NCI-H2029 (cell line): ENCODE measurements around the gene GIT2.
"Not testable (repeated sequence)": the region's sequence is repeated elsewhere in the genome, so short reads cannot be mapped to it uniquely, and the experiment has no call there.

Source experiments
- DNase-seq: peaks from one replicate; lab custom pipeline; 2025; lab: John Stamatoyannopoulos, UW

The GIT2 gene

DNA sequence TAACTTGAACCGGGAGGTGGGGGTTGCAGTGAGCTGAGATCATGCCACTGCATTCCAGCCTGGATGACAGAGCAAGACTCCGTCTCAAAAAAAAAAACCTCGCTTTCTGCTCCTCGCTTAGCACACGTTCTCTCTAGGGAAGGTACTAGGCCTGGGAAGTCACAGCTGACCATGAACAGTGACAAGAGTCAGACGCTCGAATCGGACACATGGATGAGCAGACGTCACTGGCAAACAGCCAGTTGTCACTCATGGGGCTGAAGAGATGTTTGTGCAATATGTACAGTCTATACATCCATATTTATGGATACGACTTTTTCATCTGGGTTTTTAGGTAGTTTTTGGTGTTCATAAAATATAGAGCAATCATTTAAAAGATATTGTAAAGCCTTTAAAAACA, 76.7 kb downstream of the GIT2 start:
- no peak for DNase-seq

DNA sequence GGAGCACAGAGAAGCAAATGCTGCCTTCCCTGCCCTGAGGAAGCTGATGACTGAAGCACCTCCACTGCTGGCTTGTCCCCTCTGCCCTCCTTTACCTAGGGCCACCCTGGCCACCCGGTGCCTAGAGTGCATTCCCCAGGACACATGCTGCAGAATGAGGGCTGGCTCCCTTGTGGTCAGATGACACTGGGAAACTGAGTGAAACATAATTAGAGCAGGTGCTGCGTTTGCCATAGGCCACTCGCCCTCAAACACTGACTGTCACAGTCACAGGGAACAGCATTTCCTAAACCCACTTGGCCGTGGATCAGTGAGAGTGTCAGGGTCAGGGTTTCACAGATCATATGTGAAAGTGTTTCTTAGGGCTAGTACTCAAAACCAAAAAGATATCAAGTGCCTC, 80.1 kb downstream of the GIT2 start:
- DNase-seq = no peak

DNA sequence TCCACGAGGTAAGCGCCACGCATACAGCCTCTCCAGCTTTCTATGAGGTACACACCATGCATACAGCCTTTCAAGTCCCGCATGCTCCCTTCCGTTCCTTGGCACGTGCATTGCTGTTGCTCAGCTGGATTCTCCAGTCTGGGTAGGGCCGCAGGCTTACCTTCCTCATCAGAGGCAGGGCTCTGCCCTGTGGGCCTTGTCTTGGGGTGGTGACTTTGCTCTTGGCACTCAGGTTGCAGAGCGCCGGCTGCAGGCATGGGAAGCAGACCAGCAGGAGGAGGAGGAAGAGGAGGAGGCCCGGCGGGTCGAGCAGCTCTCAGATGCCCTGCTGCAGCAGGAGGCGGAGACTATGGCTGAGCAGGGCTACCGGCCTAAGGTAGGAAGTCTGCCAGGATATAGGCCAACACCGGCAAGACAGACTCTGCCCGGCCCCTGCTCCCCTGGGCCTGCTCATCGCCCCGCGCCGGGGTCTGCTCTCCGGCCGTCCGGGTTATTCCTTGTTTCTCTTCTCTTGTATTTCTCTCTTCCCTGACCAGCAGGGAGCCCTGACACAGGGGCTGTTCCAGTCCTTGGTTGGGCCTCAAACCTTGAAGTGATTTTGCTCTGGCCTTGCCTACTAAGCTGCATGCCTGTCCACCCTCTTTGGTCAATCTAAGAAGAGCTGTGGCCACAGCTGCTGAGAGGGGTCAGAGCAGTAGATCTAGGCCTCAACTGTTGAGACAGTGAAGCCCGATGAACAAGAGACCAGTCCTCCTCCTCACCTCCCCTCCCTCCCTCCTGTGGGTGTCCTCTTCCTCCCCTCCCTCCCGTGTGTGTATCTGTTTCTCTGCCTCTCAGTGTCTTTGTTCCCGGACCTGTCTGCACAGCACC, 80.8 kb downstream of the GIT2 start:
- no peak for DNase-seq

DNA sequence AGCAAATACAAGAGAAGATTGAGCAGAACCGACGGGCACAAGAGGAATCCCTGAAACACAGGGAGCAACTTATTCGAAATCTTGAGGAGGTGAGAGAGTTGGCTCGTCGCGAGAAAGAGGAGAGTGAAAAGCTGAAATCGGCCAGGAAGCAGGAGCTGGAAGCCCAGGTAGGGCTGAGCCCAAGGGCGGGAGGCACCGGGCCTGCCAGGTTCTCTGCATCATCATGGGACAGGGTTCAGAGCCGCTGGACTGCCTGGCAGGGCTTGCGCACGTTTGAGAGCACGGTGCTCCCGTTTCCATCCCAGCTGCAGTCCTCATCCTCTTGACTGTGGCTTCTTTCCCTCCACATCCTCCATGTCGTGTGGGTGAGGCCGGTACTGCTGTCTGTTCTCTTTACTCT, 81.7 kb downstream of the GIT2 start:
- DNase-seq = no peak

DNA sequence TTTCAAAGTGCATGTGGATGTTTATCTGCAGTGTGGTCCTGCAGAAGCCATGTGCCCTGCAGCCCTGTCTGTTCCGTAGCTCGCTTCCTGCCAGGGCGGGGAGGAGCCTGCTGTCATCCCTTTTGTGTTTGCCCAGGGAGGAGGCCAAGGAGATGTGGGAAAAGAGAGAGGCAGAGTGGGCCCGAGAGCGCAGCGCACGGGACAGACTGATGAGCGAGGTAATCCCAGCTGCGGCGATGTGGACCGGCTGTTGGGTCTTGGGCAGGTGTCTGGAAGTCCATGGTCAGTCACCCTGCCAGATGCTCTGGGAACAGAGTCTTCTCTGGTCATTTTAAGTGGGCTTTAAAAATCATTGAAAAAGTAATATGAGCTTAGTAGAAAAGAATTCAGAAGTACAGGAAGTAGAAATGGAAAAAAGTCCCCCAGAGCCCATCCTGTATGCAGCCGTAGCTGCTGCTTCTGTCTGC, 83.3 kb downstream of the GIT2 start:
- DNase-seq = no peak

DNA sequence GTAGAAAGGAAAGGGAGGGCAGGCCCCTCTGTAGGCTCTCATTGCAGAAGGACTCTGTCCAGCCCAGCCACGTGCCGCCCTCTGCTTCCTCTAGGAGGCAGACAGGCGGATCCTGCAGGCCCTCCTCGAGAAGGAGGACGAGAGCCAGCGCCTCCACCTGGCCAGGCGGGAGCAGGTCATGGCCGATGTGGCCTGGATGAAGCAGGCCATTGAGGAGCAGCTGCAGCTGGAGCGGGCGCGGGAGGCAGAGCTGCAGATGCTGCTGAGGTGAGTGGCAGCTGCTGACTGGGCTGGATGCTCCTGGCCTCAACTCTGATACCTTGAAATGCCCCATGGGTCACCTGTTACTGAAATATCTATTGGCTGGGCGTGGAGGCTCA, 85.2 kb downstream of the GIT2 start:
- DNase-seq = no peak

DNA sequence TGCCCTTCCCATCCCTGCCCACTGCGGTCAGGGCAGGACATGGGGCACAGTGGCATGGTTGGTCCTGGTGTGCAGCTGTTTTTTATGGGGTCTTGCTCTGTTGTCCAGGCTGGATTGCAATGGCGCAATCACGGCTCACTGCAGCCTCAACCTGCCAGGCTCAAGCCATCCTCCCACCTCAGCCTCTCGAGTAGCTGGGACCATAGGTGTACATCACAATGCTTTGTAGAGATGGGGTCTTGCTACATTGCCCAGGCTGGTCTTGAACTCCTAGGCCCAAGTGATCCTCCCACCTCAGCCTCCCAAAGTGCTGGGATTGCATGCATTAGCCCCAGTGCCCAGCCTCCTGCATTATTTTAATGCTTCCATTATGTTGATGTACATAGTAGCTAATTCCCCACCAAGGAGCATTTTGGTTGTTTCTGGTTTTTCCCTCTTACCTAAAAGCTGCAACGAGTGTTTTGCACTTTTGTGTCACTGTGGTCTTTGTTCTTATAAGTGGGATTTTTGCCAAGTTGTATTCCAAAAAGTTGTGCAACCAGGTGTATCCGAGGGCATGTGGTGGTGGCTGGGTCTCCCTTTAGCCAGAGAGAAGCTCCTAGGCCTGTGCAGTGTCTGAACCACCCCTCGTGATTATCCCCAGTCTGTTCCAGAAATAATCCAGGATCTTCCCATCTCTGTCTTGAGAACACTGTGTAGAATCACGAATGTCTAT, 85.8 kb downstream of the GIT2 start:
- no peak for DNase-seq

DNA sequence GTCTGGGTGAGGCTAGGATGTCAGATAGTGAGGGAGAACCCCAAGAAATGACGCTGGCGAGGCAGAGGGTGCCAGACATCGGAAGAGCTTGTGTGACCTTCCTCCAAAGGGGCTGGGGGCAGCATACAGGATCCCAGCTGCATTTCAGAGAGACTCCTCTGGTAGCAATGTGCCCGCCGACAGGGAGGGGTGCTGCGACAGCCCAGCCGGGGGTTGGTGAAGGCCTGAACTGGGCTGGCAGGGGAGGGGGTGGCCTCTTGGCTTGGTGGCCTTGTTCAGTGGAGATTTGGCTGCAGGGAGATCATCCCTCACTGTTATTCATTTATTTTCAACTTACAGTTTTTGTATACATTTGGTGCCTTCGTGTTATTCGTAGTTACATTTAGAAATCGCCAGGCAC, 90.9 kb downstream of the GIT2 start:
- no peak for DNase-seq

DNA sequence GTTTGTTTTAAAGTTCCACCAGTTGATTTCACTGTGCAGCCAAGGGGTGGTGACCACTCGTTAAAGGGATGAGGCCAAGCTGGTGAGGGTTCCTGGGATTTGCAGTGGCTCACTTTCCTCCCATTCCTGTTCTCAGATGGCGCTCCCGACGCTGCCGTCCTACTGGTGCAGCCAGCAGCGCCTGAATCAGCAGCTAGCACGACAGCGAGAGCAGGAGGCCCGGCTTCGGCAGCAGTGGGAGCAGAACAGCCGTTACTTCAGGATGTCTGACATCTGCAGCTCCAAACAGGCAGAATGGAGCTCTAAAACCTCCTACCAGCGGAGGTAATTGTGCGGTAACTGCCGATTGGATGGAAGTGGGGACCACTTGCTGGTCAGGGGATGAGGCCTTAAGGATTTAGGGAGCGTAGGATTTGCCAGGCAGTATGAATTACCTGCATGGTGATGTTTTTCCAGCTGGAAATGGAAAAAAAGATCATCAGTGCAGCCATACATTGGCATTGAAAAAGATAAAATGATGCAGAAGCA, 93.2 kb downstream of the GIT2 start:
- DNase-seq = no peak

DNA sequence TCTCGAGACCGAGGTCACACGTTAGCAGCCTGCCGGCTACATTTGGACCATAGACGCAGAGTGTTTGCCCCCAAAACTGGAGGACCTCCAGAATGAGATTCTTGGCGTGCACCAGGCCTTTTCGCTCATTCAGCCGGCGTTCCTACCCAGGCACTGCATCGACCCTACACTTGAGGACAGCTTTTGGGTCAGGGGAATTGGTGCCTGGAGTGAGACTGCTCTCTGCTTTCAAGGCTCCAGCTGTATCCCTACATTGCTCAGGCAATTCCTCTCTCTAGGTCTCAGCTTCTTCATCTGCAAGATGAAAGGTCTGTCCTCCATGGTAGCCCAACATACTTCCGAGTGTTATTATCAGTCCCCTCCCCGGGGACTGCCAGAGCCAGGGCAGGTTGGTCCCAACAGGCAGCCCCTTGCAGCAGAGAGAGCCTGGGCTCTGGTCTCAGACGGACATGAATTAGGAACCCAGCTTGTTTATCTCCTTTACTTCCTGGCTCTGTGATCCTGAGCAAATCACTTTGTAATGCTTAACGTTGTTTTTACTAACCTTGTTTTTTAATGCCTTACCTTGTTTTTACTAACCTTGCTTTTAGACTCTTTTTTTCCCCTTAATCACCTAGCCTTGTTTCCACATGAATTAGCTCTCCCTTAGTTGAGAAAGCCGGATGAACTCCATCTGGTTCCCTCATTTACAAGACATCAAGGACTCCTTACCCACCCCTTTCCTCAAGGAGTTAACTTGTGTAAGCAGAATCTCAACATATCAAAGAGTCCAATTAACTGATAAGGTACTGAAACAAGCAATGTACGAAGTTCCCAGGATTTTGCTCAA, 95.2 kb downstream of the GIT2 start:
- DNase-seq = no peak

DNA sequence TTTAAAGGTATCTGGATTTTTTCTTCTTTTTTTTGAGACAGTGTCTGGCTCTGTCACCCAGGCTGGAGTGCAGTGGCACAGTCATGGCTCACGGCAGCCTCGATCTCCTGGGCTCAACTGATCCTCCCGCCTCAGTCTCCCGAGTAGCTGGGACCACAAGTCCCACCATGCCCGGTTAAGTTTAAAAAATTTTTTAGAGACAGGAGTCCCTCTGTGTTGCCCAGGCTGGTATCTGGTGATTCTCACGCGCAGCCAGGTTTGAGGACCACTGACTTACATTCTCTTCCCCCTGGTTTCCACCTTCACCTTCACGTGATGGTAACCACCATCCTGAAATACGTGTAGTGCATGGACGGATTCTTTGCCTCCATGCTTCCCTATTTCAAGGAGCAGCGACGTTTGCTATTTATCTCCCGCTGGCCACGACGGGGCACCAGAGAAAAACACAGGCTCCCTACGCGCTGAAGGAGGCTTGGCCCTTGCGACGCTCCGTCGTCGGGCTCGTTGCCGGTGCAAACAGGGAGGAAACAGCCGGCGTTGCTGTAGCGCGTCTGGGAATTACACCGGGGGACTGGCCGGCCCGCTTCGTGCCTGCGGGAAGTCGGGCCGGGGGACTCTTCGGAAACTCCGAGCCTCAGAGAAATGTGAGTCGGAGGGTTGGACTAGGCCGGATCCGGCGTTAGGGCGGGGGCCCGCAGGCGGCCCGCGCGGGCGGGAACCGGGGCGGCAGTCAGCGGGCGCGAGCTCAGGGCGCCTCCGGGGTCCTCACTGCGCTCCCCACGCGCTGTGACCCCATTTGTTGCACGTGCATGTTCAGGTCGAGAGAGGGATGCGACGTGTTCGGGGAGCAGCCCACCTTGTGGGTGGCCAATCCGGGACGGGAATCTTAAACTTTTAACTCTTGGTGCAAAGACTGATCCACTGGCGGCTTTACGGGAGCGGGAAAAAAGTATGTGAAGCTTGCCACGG, 96.1 kb downstream of the GIT2 start, which contains the start of gene TCHP:
TCHP (plus strand) TSS at position 492 of the 969 bp plus-strand sequence. CDS start 2,753 bp downstream, outside the sequence.
- DNase-seq = peak; percentile 68

DNA sequence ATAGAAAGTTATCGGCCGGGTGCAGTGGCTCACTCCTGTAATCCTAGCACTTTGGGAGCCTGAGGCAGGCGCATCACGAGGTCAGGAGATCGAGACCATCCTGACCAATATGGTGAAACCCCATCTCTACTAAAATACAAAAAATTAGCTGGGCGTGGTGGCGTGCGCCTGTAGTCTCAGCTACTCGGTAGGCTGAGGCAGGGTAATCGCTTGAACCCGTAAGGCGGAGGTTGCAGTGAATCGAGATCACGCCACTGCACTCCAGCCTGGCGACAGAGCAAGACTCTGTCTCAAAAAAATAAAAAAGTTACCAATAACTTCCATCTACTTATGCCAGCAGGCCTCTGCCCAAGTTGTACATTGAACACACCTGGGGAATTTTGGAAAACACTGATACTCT, 96.8 kb downstream of the GIT2 start:
- not testable (repeated sequence) for DNase-seq

DNA sequence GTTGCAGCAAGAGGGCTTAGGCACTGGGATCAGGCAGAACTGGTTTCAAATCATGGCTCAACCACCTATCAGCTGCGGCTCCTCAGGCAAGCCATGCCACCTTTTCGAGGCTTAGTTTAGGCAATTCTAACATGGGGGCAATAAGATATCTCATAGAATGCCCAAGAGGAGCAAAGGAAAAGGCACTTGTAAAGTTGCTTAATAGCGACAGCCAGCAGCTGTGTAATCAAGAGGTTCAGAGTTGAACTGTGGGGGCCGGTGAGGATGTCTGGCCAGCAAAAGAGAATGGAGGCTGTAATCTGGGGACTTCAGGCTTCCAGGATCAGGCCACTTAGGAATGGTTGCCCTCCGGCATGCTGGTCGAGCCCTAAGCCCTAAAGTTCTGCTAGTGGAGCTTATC, 99.1 kb downstream of the GIT2 start:
- no peak for DNase-seq

DNA sequence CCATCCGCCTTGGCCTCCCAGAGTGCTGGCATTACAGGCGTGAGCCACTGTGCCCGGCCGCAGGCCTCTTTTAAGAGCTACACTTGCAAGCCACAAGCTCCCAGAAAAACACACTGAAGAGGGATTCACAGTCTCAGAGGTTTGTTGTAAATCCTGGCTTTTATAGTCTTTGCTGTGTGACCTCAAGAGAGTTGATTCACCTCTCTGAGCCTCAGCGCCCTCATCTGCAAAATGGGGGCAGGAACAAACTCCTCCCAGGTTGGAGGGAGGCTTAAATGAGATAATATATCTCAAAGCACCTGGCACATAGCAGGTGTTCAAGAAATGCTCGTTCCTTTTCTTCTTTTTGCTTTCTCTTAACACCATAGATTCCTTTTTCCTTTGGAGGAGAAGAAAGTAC, 100.0 kb downstream of the GIT2 start:
- DNase-seq = no peak

DNA sequence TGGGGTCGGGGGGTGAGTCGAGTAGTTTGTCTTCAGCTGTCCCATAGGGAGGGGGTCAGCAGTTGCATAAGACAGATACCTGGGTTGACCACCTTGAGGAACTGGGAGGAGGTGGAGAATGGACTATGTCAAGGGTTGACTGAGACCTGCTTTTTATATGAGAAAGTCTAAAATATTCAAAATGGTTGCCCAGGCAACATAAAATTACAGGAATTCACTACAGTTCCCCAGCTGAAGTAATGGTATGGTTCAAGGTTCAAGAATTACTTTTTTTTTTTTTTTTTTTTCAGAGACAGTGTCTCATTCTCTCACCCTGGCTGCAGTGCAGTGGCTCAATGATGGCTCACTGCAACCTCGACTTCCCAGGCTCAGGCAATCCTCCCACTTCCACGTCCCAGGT, 101.2 kb downstream of the GIT2 start:
- DNase-seq = no peak

DNA sequence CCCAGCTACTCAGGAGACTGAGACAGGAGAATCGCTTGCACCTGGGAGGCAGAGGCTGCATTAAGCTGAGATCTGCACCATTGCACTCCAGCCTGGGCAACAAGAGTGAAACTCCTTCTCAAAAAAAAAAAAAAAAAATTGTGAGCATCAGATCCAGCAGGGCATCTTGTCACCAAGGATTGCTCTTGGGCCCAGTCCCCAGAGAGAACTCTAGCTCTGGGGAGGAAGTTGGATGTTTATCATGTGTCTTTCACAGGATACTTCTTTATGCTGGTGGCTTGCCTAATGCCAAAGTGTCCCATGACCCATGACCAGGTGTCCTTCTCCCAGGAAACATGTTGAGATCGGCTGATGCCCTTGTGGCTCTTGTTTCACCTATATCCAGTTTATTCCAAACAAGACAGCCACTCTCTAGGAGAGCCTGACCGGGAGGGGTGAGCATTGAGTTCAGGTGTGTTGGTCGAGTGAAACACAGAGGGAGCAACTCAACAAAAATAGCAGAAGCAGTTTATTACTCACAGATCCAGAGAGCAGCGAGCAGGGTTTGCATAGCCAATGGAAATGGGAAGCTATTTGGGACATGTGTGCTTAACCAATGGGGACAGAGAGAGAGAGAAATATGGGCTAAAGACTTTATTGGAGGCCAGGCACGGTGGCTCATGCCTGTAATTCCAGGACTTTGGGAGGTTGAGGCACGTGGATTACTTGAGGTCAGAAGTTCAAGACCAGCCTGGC, 102.7 kb downstream of the GIT2 start:
- DNase-seq = no peak

DNA sequence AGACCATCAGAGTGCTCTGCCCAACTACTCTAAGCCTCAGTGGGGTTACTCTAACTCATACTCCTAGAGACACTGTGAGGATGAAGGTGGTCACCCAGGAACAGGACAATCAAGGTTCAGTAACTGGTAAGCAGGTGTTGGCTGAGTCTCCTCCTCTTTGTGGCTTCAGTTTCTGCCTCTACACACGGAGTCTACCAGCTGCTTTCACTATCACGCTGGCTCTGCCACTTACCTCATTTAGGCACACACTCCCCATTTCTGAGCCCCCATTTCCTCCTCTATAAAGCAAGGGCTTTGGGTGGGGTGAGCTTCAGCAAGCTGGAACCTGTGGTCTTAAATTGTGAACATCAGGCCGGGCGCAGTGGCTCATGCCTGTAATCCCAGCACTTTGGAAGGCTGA, 103.4 kb downstream of the GIT2 start:
- DNase-seq = no peak

DNA sequence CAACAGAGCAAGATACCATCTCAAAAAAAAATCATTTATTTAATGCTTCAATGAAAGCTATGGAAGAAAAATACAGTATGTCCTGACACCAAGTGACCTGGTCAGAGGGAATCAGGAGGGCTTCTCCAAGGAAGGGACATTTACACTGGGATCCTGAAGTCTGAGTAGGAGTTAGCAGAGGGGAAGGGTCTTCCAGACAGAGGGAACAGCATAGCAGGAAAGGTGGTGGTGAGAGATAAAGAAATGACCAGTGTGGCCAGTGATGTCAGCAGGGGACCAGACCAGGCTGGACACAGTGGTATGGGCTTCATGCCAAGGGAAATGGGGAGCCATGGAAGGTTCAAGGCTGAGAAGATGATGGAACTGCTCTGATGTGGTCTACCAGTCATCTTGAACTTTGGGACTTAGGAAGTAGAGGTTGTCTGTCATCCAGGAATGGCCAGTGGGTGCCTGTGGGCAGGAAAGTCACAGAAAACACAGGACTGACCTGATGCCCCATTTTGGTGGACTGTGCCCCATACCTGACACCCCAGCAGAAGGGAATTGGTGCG, 103.9 kb downstream of the GIT2 start:
- no peak for DNase-seq

DNA sequence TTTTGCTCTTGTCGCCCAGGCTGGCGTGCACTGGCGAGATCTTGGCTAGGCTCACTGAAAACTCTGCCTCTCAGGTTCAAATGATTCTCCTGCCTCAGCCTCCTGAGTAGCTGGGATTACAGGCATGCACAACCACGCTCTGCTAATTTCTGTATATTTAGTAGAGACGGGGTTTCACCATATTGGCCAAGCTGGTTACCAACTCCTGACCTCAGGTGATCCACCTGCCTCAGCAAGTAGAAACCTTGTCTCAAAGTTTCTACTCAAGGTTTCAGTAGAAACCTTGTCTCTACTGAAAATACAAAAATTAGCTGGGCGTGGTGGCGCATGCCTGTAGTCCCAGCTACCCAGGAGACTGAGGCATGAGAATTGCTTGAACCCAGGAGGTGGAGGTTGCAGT, 104.4 kb downstream of the GIT2 start:
- not testable (repeated sequence) for DNase-seq

DNA sequence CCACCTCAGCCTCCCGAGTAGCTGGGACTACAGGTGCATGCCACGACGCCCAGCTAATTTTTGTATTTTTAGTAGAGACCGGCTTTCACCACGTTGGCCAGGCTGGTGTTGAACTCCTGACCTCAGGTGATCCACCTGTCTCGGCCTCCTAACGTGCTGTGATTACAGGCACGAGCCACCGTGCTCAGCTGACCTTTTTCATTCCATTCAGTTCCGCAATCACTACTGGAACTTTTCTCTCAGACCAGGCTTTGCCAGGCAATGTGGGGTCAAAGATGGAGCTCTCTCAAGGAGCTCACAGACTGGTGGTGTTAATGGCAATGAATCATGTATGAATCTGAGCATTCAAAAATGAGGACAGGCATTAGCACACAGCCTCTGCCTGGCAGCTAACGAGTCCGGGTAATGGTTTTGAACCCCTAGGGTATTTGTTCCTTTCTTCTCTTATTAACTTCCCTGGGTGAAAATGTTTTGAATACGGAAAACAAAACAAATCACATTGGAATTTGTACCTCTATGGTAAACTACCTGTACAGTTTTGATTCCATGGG, 105.5 kb downstream of the GIT2 start:
- no peak for DNase-seq
